GM19351 (cell line): ENCODE measurements around the gene PLD2.

Experiments
- ATAC-seq: cut with Tn5 transposase; IDR thresholded peaks from one replicate; pipeline ENCODE4 v1.9.1; 2021; ENCODE audit warnings: mild to moderate bottlenecking, moderate library complexity; ENCODE audit not compliant: unreplicated experiment

PLD2 gene, protein sequence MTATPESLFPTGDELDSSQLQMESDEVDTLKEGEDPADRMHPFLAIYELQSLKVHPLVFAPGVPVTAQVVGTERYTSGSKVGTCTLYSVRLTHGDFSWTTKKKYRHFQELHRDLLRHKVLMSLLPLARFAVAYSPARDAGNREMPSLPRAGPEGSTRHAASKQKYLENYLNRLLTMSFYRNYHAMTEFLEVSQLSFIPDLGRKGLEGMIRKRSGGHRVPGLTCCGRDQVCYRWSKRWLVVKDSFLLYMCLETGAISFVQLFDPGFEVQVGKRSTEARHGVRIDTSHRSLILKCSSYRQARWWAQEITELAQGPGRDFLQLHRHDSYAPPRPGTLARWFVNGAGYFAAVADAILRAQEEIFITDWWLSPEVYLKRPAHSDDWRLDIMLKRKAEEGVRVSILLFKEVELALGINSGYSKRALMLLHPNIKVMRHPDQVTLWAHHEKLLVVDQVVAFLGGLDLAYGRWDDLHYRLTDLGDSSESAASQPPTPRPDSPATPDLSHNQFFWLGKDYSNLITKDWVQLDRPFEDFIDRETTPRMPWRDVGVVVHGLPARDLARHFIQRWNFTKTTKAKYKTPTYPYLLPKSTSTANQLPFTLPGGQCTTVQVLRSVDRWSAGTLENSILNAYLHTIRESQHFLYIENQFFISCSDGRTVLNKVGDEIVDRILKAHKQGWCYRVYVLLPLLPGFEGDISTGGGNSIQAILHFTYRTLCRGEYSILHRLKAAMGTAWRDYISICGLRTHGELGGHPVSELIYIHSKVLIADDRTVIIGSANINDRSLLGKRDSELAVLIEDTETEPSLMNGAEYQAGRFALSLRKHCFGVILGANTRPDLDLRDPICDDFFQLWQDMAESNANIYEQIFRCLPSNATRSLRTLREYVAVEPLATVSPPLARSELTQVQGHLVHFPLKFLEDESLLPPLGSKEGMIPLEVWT

DNA sequence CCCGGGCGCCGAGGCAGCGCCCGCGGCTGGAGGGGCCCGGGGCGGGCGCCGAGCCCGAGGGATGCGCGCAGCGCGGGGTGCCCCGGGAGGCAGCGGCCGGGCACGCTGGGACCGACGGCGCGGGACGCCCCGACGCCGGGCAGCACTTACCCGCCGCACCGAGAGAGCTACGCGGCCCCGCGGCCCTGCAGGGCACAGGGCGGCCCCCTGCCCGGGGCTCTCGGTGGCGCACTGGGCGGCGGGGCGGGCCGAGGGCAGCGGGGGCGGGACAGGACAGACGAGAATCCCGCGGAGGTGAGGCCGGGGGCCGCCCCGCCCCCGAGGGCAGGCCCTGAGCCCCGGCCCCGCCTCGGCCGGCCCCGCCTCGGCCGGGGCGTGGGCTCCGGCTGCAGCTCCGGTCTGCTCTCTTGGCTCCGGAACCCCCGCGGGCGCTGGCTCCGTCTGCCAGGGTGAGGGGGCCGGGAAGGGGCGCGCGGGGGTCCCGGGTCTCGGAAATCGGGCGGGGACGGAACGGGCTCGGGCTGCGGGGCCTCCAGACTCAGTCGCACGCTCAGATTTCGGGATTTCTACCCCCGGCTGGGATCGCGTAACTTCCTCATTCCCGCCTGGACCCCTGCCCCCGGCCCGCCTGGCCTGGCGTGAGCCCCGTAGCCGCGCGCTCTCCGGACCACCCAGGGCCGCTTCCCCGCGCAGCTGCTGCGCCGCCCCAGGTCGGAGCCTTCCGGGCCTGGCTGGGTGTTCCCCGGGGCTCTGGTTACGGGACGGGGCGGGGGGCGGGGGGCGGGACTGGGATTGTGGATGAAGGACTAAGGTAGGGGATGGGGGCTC lies at the start of gene PLD2:
PLD2 (plus strand) TSS at position 376 of the 828 bp plus-strand sequence. CDS start 621 bp downstream, outside the sequence.
- peak; percentile 95 for ATAC-seq

DNA sequence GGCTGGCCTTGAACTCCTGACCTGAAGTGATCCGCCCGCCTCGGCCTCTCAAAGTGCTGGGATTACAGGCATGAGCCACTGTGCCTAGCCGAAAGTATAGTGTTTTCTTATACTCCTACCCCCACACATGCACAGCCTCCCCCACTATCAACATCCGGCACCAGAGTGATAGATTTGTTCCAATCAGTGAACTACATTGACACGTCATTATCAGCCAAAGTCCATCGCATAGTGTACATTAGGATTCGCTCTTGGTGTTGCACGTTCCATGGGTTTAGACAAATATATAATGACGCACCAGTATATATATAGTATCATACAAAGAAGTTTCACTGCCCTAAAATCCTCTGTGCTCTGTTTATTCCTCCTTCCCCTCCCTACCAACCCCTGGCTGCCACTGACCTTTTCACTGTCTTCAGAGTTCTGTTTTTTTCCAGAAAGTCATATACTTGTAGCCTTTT lies 47.1 kb upstream of the PLD2 start:
- ATAC-seq, result no peak

DNA sequence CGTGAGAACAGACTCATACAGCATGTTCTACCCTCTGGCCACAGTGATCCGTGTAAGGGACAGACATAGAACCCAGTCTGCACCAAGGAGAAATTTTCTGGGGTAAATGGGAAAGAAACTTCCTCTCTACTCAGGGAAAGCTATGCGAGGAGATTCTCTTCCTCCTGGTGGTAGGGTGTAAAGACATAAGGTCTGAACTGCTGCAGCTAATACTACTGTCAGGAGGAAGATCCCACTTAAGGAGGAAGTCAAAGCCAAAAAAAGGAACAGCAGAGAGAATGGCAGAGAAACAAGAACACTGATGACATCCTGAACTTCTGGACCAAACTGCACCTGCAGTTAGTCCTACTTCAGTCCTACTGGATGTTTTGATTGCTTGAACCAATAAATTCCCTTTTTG lies 42.4 kb upstream of the PLD2 start:
- ATAC-seq, result no peak

DNA sequence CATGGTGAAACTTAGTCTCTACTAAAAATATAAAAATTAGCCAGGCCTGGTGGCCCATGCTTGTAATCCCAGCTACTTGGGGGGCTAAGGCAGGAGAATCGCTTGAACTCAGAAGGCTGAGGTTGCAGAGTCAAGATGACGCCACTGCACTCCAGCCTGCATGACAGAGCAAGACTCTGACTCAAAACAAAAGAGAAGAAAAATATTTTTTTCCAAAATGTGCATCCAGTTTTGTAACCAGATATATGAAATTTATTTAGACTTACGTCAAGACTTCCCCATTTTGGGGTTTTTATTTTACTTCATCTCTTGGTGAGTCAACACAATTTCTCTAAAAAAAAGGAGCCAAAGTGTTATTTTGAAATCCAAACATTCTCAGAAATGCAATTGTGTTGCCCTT lies 40.8 kb upstream of the PLD2 start:
- ATAC-seq, result no peak

DNA sequence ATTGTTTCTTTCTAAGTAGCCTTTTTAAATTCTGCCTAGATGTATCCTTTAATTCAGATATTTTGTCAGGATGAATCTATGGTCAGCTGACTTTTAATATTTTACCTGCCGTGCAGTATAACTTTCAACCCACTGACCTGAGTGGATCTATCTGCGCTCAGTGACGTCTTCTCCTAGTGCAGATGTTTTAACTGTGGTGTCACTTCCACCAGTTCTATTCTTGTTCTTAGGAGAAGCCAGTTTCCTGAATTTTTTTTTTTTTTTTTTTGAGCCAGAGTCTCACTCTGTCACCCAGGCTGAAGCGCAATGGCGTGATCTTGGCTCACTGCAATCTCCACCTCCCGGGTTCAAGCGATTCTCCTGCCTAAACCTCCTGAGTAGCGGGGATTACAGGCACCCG lies 40.2 kb upstream of the PLD2 start:
- no peak for ATAC-seq

DNA sequence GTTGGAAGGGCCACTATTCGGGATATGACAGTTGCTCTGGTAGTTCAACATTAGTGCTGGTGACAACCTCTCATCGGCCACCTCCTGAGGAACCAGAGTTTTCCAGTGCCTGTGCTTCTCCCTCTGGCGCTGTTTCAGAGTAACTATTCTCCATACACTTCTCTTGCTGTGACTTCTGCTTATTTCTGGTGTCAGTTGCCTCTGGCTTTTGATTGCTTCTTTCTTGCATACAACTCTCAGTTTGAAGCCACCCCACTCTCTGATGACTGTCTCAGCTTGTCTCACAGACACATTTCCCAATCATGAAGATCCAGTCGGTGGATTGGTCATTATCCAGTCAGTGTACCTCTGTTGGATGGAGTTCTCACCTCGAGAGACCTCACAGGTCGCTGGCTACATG lies 38.7 kb upstream of the PLD2 start:
- ATAC-seq, result no peak

DNA sequence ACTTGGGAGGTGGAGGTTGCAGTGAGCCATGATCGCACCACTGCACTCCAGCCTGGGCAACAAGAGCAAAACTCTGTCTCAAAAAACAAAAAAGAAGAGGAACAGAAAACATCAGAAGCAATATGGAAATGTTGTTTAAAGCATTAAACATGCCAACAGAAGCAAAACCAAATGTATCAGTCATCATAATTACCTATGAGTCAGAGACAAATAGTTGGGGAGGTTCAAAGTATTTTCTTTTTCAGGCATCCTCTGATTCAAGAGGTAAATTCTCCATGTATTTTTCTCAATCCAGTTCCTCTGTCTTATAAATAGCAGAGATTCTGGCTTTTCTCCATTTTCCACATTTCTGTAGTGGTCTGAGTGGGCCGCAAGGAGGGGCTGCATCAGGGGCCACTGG lies 37.3 kb upstream of the PLD2 start:
- no peak for ATAC-seq

DNA sequence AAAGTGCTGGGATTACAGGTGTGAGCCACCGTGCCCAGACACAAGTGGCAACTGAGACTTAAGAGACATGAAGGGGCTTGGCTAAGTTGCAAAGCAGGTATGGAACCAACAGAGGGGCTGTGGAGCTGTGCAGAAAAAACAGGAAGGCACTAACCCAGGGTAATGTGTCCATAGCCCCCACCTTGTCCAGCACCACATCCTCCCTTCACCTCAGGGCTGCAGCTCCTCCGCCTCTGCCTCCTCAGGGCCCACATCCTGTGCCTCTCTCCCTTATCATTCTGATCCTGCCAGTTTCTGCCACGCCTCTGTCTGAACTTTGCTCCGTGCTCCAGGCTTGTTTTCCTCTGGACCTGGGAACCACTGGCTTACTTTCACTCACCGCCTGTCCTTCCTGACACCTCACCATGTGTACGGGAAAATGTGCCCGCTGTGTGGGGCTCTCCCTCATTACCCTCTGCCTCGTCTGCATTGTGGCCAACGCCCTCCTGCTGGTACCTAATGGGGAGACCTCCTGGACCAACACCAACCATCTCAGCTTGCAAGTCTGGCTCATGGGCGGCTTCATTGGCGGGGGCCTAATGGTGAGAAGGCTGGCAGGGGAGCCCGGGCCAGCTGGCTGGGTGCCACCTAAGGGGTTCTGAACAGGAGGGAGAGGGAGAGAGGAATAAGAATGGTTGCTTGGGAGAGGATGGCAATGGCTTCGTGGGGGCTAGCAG lies 35.3 kb upstream of the PLD2 start, which contains the start of gene TM4SF5:
TM4SF5 (plus strand) TSS at position 368 of the 716 bp plus-strand sequence; CDS start at position 405, 37 bp downstream.
- ATAC-seq, result no peak

DNA sequence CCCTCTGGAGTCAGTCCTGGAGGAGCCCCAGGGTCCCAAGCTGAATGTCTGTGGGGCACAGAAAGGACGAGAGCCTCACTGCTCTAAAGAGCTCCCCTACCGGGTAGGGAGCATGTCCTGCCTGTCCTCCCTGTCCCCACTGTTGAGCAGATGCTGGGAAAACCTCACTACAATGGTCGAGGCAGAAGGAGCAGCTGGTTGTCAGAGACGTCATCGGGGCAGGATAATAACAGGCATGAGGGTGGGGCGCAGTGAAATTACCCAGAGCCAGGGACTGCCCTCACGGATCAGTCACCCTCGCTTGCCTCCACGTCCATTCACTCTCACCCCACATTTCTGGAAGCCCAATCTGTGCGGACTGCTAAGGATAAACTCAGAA lies 34.7 kb upstream of the PLD2 start:
- no peak for ATAC-seq

DNA sequence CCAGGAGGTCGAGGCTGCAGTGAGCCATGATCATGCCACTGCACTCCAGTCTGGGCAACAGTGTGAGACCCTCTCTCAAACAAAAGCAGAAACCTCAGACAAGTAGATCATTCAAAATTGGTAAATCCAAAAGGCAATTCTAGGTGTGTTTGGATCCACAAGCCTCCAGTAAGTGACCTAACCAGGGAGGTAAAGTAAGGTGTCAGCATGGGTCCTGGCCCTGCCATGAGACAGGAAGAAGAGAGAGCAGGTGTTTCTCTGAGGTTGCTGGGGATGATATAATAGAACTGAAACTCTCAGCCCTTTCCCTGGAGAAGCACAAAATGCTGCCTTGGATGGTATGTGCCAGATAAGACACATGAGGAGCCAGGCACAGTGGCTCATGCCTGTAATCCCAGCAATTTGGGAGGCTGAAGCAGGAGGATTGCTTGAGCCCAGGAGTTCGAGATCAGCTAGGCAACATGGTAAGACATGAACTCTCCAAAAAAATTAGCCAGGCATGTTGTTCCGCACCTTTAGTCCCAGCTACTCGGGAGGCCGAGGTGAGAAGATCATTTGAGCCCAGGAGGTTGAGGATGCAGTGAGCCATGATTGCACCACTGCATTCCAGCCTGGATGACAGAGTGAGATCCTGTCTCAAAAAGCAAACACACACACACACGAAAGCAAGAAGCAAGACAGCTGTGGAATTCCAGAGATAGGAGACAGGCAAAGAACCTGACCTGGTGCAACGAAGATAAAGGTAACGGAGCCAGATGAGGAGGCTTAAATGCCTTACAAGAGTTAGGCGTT lies 28.8 kb upstream of the PLD2 start:
- ATAC-seq, result no peak

DNA sequence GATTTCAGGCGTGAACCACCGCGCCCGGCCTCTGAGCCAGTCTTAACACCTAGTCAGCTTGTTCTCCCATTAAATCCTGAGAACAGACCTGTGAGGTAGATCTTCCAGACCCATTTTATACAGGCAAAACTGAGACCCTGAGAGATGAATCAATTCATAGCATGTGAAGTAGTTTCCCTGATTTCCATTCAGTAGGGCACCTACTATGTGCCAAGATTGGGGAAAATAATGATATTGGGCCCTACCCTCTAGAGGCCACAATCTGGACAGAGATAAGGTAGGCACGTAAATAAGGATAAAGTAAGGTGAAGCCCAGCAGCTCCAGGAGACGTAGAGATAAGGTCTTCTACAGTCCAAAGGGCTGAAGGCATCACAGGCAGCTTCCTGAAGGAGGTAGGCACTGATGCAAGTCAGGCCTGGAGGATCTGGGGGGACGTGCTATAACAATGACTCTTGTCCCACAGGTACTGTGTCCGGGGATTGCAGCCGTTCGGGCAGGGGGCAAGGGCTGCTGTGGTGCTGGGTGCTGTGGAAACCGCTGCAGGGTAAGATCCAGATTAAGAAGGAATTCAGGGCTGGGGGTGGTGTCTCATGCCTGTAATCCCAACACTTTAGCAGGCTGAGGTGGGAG lies 26.5 kb upstream of the PLD2 start:
- no peak for ATAC-seq

DNA sequence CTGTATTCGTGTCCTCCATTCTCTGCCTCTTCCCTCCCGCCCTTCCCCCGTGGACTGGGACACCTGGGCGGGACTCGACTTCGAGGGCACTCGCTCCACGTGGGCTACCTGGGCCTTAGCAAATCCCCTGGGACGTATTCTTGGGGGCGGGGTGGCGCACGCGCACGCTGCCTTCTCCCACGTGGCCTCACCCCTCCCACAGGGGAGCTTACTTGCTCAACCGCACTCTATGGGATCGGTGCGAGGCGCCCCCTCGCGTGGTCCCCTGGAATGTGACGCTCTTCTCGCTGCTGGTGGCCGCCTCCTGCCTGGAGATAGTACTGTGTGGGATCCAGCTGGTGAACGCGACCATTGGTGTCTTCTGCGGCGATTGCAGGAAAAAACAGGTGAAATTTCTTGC lies 24.3 kb upstream of the PLD2 start:
- ATAC-seq, result no peak

DNA sequence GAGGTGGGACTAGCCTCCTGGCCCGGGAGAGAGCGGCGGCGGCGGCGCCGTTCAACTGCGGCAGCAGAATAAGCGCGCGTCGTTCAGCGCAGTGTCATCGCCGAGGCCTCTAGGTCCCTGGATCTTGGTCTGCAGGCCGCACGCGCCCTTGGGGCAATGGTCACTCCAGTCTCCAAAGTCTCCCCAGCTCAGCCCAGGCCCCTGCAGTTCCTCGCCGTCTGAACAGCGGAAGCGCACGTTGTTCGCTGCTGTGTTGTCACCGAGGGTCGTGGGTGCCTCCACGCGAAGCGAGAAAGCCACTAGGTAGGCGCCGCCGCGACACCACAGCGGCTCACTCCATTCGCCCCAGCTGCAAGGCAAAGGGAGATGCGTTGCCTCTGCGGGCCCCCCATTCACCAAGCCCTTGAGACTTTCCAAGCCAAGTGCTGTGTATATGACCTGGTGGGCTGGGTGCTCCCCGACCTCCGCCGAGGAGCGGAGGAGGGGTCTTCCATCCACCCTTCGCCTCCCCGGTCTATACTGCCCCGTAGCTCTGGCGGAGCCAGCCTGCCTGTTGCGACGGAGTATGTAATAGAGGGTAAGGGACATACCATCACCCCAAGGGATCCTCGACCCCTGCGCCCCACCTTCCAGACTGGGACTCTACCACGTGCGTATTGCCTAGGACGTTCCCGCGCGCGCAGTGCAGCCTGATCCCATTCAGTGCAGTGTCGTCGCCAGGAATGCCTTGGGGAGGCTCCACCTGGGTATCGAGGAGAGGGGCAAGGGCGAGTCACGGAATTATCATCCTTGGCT lies 21.4 kb upstream of the PLD2 start:
- no peak for ATAC-seq

DNA sequence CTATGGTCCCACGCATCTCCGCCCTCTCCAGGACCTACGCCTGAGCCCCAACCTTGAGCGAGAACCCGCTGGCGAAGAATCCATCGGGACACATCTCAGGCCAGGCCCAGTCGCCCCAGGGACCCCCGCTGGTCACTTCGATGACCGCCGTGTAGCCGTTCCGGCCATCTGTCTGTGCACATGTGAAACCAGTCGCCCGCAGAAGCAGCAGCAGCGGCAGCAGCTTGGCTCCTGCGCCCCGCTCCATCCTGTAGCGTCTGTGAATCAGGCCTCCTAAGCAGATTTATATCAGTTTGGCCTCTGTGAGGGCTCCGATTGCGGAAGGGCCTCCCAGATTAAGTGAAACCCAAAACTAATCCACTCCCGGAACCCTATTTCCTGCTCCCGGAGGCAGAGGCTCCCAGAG lies 20.8 kb upstream of the PLD2 start, which contains the start of gene VMO1:
VMO1 (minus strand) TSS at position 259 of the 406 bp plus-strand sequence; CDS start at position 247, 12 bp downstream.
- no peak for ATAC-seq

DNA sequence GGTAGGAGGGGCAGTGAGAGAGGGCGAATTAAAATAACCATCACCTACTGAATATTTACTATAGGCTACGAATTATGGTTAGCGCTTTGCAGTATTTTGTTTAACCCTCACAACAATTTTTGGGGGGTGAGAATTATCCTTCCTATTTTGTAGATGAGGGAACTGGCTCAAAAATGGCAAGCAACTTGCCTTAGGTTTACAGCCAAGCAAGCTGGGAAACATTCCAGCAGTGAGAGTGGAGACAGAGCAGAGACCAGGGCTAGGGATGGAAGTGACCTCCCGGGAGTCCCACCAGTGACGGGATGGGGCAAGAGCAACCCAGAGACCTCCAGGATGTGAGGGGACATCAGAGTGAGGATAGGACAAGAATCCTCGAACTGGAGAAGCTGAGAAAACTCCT lies 20.4 kb upstream of the PLD2 start:
- ATAC-seq, result no peak

DNA sequence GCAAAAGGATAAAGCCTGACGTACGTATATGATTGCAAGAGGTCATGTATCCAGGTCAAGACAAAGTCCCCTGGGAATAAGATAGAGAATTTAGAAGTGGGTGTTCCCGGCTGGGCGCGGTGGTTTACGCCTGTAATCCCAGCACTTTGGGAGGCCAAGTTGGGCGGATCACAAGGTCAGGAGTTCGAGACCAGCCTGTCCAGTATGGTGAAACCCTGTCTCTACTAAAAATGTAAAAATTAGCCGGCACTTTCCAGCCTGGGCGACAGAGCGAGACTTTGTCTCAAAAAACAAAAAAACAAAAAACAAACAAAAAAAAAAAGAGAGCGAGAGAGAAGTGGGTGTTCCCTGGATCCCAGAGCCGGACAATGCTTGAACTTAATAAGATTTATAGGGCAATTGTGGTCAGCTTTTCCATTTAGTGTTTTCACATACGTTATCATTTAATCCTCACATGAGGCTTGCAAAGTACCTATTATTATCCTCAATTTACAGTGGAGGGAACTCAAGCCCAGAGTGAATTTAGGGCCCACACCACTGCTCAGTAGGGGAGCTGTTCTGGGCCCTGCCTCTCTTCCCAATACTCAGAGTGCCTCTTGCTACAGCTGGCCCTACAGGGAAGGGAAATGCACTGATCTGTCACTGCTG lies 18.7 kb upstream of the PLD2 start:
- no peak for ATAC-seq
